ENCODE results near the gene SPACA7.

GRCh38 chr13:112444416-112445399, 68.6 kb downstream of the SPACA7 start:
- no peak for TF ChIP-seq CTCF (IDR thresholded peaks at IDR 0.05)
- TF ChIP-seq POLR2A (IDR thresholded peaks at IDR 0.05): no peak

All from uterus (tissue), 2 donors.